Ishikawa (cell line): ENCODE results near the gene C10orf95.

ENCODE experiments used
- CEBPB ChIP-seq: IDR thresholded peaks from 2 replicates; pipeline ENCODE4 v1.6.1; 2012
- CREB1 ChIP-seq: IDR thresholded peaks from 2 replicates; pipeline ENCODE4 v1.6.1; 2012; ENCODE audit warnings: low read depth
- EGR1 ChIP-seq: IDR thresholded peaks from 2 replicates; pipeline ENCODE4 v1.6.1; 2012
- EP300 ChIP-seq: IDR thresholded peaks from 2 replicates; pipeline ENCODE4 v1.6.1; 2012; ENCODE audit warnings: borderline replicate concordance
- FOXM1 ChIP-seq: IDR thresholded peaks from 2 replicates; pipeline ENCODE4 v1.6.1; 2012; ENCODE audit warnings: low read depth, borderline replicate concordance
- MAX ChIP-seq: IDR thresholded peaks from 2 replicates; pipeline ENCODE4 v1.6.1; 2012
- NFIC ChIP-seq: IDR thresholded peaks from 2 replicates; pipeline ENCODE4 v1.6.1; 2012
- RAD21 ChIP-seq: IDR thresholded peaks from 2 replicates; pipeline ENCODE4 v1.6.1; 2012; ENCODE audit warnings: low read depth
- TAF1 ChIP-seq: IDR thresholded peaks from 2 replicates; pipeline ENCODE4 v1.6.1; 2012; ENCODE audit warnings: low read depth, mild to moderate bottlenecking
- TCF12 ChIP-seq: IDR thresholded peaks from 2 replicates; pipeline ENCODE4 v1.6.1; 2012; ENCODE audit warnings: low read depth
- TEAD4 ChIP-seq: IDR thresholded peaks from 2 replicates; pipeline ENCODE4 v1.6.1; 2012
- YY1 ChIP-seq: IDR thresholded peaks from 2 replicates; pipeline ENCODE4 v1.6.1; 2012; ENCODE audit warnings: low read depth
- ZBTB7A ChIP-seq: IDR thresholded peaks from 2 replicates; pipeline ENCODE4 v1.6.1; 2012; ENCODE audit warnings: low read depth
- TF ChIP-seq, protein P1 (sequence below): IDR thresholded peaks from 2 replicates; pipeline ENCODE4 v1.6.1; 2012
- TF ChIP-seq, protein P2 (sequence below): IDR thresholded peaks from 2 replicates; pipeline ENCODE4 v1.6.1; 2012; ENCODE audit warnings: low read depth, mild to moderate bottlenecking

Gene C10orf95

GRCh38 chr10:102479651-102480050 is 28.3 kb upstream of the C10orf95 start:
- no peak for TF ChIP-seq TCF12
- no peak for TF ChIP-seq TAF1

DNA sequence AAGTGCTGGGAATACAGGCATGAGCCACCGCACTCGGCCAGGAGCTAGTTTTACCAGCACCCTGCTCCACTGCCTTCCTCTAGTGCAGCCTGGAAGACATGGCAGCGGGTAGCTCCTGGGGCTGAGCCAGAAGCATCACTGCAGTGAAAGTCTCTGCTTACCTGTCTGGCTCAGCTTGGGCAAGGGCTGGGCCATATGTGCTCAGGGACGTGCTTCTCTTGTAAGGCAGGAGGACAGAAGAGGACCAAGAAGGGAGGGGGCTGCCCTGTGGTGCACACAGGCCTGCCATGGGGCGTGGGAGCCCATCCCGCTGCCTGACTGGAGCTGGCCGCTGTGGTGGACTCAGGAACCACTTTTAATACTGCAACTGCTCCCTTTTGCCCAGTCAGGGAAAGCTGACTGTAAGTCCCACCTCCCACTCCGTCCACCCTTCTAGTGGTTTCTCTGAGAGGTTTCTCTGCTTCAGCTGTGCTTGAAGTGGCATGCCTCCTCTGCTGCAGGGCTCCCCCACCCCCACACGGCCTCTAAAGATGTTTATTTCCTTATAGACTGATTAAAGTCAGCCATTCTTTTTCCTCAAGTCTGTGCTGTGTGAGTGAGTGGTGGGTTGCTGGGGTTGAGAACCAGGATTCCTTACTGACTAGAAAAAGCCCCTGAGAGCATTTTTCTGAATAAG is 25.3 kb upstream of the C10orf95 start:
- TF ChIP-seq NFIC: no peak
- no peak for TF ChIP-seq EGR1
- TF ChIP-seq ZBTB7A: no peak
- no peak for TF ChIP-seq CEBPB
- TF ChIP-seq FOXM1: no peak
- TF ChIP-seq TAF1: no peak

DNA sequence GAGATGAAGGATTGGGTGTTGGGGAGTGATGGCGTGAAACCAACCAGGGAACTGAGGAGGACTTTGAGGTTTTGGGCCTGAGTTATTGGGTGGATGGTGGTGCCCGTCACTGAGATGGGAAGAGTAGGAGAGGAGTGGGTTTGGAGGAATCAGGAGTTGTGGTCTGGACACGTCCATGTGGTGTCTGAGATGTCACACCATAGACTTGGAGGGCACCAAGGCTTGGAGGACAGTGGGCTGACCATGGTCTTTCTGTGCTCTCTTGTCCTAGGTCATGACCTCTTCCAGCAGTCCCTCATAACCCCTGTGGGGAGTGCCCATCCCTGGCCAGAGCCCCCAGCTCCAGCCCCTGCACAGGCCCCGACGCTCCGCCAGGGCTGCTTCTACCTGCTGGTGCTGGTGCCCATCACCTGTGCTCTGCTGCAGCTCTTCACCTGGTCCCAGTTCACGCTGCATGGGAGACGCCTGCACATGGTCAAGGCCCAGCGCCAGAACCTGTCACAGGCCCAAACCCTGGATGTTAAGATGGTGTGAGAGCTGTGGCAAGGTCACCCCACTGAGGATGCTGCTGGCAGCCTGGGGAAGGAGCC is 24.2 kb upstream of the C10orf95 start:
- TF ChIP-seq TCF12: no peak

GRCh38 chr10:102473445-102474331 is 22.3 kb upstream of the C10orf95 start:
- TF ChIP-seq RAD21: no peak
- TF ChIP-seq YY1: no peak
- TF ChIP-seq, protein P1, sequence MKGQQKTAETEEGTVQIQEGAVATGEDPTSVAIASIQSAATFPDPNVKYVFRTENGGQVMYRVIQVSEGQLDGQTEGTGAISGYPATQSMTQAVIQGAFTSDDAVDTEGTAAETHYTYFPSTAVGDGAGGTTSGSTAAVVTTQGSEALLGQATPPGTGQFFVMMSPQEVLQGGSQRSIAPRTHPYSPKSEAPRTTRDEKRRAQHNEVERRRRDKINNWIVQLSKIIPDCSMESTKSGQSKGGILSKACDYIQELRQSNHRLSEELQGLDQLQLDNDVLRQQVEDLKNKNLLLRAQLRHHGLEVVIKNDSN: no peak
- no peak for TF ChIP-seq EP300
- TF ChIP-seq TCF12: no peak
- no peak for TF ChIP-seq EGR1
- no peak for TF ChIP-seq TEAD4
- no peak for TF ChIP-seq MAX
- TF ChIP-seq NFIC: no peak
- TF ChIP-seq, protein P2, sequence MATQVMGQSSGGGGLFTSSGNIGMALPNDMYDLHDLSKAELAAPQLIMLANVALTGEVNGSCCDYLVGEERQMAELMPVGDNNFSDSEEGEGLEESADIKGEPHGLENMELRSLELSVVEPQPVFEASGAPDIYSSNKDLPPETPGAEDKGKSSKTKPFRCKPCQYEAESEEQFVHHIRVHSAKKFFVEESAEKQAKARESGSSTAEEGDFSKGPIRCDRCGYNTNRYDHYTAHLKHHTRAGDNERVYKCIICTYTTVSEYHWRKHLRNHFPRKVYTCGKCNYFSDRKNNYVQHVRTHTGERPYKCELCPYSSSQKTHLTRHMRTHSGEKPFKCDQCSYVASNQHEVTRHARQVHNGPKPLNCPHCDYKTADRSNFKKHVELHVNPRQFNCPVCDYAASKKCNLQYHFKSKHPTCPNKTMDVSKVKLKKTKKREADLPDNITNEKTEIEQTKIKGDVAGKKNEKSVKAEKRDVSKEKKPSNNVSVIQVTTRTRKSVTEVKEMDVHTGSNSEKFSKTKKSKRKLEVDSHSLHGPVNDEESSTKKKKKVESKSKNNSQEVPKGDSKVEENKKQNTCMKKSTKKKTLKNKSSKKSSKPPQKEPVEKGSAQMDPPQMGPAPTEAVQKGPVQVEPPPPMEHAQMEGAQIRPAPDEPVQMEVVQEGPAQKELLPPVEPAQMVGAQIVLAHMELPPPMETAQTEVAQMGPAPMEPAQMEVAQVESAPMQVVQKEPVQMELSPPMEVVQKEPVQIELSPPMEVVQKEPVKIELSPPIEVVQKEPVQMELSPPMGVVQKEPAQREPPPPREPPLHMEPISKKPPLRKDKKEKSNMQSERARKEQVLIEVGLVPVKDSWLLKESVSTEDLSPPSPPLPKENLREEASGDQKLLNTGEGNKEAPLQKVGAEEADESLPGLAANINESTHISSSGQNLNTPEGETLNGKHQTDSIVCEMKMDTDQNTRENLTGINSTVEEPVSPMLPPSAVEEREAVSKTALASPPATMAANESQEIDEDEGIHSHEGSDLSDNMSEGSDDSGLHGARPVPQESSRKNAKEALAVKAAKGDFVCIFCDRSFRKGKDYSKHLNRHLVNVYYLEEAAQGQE: no peak
- no peak for TF ChIP-seq ZBTB7A
- TF ChIP-seq CEBPB: no peak

DNA sequence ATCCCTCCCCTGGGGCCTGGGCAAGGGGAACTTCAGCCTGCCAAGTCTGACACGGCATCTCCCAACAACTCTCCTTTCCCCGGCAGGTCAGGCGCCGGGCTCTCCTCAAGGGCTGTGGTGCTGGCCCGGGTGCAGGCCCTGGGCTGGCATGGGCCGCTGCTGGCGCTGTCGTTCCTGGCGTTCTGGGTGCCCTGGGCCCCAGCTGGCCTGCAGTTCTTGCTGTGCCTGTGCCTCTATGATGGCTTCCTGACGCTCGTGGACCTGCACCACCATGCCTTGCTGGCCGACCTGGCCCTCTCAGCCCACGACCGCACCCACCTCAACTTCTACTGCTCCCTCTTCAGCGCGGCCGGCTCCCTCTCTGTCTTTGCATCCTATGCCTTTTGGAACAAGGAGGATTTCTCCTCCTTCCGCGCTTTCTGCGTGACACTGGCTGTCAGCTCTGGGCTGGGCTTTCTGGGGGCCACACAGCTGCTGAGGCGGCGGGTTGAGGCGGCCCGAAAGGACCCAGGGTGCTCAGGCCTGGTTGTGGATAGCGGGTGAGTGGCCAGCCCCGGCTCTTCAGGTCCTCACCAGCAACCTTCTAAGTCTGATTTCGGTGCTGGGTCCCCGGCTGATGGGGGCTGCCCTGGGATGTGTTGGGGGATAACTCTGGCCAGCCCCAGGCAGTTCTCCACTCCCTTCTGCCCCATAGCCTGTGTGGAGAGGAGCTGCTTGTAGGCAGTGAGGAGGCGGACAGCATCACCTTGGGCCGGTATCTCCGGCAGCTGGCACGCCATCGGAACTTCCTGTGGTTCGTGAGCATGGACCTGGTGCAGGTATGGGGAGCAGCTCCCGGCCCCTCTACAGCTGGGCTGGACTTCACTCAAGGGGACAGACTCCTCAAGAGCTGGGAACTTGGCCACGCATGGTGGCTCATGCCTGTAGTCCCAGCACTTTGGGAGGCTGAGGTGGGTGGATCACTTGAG is 19.5 kb upstream of the C10orf95 start:
- TF ChIP-seq RAD21 (no peak), TAF1 (no peak), TEAD4 (no peak), CREB1 (no peak), MAX (no peak), TCF12 (no peak), FOXM1 (no peak), NFIC (no peak), EGR1 (no peak), ZBTB7A (no peak), EP300 (no peak), CEBPB (no peak), YY1 (no peak)
- TF ChIP-seq, protein P2: no peak
- TF ChIP-seq, protein P1: no peak
